ENCODE data around the gene TTC28.

Gene TTC28

DNA sequence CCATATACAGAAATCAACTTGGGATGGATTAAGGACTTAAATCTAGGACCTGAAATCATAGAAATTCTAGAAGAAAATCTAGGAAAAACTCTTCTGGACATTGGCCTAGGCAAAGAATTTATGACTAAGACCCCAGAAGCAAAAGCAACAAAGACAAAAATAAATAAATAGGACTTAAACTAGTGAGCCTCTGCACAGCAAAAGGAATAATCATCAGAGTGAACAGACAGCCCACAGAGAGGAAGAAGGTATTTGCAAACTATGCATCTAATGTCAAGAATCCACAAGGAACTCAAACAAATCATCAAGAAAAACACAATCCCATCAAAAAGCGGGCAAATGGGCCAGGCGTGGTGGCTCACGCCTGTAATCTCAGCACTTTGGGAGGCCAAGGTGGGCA, 32.4 kb downstream of the TTC28 start:
- Histone ChIP-seq H3K4me3 (ENCODE audit: low read depth, low read length) (no peak overlapping the region), H3K4me1 (ENCODE audit: control insufficient read depth, insufficient read depth, low read length) (peaks cover 1% of the 10 kb centered on the region; the same call in 1 of the 2 replicates), H3K9me3 (ENCODE audit: control insufficient read depth, insufficient read depth, low read depth, low read length) (no peaks in the 10 kb centered on the region), H3K36me3 (ENCODE audit: control insufficient read depth in 2 of 2, insufficient read depth in 1 of 2, low read length in 2 of 2) (no peaks in the 10 kb centered on the region), H3K27ac (ENCODE audit: extremely low read depth, low read depth, low read length) (no peak overlapping the region)
- ChIA-PET CTCF (no interaction called here), POLR2A (no interaction called here)
- TF ChIP-seq ZNF596 (tag by site-specific recombination; IDR thresholded peaks at IDR 0.05), result no peak

DNA sequence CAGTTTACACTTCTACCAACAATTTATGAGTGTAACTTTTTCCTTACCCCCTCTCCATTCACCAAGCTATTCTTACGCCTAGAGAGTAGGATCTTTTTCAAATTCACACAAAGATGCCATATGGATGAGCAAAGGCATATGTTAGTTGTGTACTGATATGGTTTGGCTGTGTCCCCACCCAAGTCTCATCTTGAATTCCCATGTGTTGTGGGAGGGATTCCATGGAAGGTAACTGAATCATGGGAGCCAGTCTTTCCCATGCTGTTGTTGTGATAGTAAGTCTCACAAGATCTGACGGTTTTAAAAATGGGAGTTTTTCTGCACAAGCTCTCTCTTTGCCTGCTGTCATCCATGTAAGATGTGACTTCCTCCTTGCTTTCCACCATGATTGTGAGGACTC, 40.3 kb downstream of the TTC28 start:
- ChIA-PET CTCF (no interaction called here), POLR2A (no interaction called here)
- Histone ChIP-seq H3K4me1 (ENCODE audit: control insufficient read depth, insufficient read depth, low read length) (peaks cover 3% of the 10 kb centered on the region; the same call in 1 of the 2 replicates), H3K9me3 (ENCODE audit: control insufficient read depth, insufficient read depth, low read depth, low read length) (no peaks in the 10 kb centered on the region), H3K27ac (ENCODE audit: extremely low read depth, low read depth, low read length) (no peak overlapping the region), H3K36me3 (ENCODE audit: control insufficient read depth in 2 of 2, insufficient read depth in 1 of 2, low read length in 2 of 2) (no peaks in the 10 kb centered on the region; a peak in 1 of 3 replicates), H3K4me3 (ENCODE audit: low read depth, low read length) (no peak overlapping the region)
- TF ChIP-seq KLF10 (tag by site-specific recombination; IDR thresholded peaks at IDR 0.05) (no peak), ZNF211 (tag by site-specific recombination; IDR thresholded peaks at IDR 0.05; ENCODE audit: low read depth) (no peak), BCL11A (tag by site-specific recombination; IDR thresholded peaks at IDR 0.05; ENCODE audit: low read depth) (no peak), ZNF223 (tag by site-specific recombination; IDR thresholded peaks at IDR 0.05) (no peak), ZNF248 (tag by site-specific recombination; IDR thresholded peaks at IDR 0.05) (no peak), ZFP41 (tag by site-specific recombination; IDR thresholded peaks at IDR 0.05; ENCODE audit: borderline replicate concordance) (no peak), ZNF184 (tag by site-specific recombination; IDR thresholded peaks at IDR 0.05) (no peak), ZBTB21 (tag by site-specific recombination; IDR thresholded peaks at IDR 0.05) (no peak), ZNF16 (tag by site-specific recombination; IDR thresholded peaks at IDR 0.05; ENCODE audit: low read depth) (no peak), MYNN (tag by site-specific recombination; IDR thresholded peaks at IDR 0.05; ENCODE audit: borderline replicate concordance) (no peak), ZNF48 (tag by site-specific recombination; IDR thresholded peaks at IDR 0.05) (no peak), YY1 (tag by site-specific recombination; IDR thresholded peaks at IDR 0.05) (no peak), ZNF292 (tag by site-specific recombination; IDR thresholded peaks at IDR 0.05; ENCODE audit: borderline replicate concordance, low read depth) (no peak), ZNF654 (tag by site-specific recombination; IDR thresholded peaks at IDR 0.05; ENCODE audit: low read depth) (no peak), ZNF140 (tag by site-specific recombination; IDR thresholded peaks at IDR 0.05) (no peak)
- TF ChIP-seq, protein P1, sequence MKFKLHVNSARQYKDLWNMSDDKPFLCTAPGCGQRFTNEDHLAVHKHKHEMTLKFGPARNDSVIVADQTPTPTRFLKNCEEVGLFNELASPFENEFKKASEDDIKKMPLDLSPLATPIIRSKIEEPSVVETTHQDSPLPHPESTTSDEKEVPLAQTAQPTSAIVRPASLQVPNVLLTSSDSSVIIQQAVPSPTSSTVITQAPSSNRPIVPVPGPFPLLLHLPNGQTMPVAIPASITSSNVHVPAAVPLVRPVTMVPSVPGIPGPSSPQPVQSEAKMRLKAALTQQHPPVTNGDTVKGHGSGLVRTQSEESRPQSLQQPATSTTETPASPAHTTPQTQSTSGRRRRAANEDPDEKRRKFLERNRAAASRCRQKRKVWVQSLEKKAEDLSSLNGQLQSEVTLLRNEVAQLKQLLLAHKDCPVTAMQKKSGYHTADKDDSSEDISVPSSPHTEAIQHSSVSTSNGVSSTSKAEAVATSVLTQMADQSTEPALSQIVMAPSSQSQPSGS (tag by site-specific recombination; IDR thresholded peaks at IDR 0.05; ENCODE audit: low read depth), result no peak
- TF ChIP-seq, protein P2, sequence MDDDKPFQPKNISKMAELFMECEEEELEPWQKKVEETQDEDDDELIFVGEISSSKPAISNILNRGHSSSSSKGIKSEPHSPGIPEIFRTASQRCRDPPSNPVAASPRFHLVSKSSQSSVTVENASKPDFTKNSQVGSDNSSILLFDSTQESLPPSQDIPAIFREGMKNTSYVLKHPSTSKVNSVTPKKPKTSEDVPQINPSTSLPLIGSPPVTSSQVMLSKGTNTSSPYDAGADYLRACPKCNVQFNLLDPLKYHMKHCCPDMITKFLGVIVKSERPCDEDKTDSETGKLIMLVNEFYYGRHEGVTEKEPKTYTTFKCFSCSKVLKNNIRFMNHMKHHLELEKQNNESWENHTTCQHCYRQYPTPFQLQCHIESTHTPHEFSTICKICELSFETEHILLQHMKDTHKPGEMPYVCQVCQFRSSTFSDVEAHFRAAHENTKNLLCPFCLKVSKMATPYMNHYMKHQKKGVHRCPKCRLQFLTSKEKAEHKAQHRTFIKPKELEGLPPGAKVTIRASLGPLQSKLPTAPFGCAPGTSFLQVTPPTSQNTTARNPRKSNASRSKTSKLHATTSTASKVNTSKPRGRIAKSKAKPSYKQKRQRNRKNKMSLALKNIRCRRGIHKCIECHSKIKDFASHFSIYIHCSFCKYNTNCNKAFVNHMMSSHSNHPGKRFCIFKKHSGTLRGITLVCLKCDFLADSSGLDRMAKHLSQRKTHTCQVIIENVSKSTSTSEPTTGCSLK (tag by site-specific recombination; IDR thresholded peaks at IDR 0.05), result no peak
- TF ChIP-seq, protein P3, sequence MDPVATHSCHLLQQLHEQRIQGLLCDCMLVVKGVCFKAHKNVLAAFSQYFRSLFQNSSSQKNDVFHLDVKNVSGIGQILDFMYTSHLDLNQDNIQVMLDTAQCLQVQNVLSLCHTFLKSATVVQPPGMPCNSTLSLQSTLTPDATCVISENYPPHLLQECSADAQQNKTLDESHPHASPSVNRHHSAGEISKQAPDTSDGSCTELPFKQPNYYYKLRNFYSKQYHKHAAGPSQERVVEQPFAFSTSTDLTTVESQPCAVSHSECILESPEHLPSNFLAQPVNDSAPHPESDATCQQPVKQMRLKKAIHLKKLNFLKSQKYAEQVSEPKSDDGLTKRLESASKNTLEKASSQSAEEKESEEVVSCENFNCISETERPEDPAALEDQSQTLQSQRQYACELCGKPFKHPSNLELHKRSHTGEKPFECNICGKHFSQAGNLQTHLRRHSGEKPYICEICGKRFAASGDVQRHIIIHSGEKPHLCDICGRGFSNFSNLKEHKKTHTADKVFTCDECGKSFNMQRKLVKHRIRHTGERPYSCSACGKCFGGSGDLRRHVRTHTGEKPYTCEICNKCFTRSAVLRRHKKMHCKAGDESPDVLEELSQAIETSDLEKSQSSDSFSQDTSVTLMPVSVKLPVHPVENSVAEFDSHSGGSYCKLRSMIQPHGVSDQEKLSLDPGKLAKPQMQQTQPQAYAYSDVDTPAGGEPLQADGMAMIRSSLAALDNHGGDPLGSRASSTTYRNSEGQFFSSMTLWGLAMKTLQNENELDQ (tag by site-specific recombination; IDR thresholded peaks at IDR 0.05; ENCODE audit: low read depth), result no peak
- TF ChIP-seq, protein P4, sequence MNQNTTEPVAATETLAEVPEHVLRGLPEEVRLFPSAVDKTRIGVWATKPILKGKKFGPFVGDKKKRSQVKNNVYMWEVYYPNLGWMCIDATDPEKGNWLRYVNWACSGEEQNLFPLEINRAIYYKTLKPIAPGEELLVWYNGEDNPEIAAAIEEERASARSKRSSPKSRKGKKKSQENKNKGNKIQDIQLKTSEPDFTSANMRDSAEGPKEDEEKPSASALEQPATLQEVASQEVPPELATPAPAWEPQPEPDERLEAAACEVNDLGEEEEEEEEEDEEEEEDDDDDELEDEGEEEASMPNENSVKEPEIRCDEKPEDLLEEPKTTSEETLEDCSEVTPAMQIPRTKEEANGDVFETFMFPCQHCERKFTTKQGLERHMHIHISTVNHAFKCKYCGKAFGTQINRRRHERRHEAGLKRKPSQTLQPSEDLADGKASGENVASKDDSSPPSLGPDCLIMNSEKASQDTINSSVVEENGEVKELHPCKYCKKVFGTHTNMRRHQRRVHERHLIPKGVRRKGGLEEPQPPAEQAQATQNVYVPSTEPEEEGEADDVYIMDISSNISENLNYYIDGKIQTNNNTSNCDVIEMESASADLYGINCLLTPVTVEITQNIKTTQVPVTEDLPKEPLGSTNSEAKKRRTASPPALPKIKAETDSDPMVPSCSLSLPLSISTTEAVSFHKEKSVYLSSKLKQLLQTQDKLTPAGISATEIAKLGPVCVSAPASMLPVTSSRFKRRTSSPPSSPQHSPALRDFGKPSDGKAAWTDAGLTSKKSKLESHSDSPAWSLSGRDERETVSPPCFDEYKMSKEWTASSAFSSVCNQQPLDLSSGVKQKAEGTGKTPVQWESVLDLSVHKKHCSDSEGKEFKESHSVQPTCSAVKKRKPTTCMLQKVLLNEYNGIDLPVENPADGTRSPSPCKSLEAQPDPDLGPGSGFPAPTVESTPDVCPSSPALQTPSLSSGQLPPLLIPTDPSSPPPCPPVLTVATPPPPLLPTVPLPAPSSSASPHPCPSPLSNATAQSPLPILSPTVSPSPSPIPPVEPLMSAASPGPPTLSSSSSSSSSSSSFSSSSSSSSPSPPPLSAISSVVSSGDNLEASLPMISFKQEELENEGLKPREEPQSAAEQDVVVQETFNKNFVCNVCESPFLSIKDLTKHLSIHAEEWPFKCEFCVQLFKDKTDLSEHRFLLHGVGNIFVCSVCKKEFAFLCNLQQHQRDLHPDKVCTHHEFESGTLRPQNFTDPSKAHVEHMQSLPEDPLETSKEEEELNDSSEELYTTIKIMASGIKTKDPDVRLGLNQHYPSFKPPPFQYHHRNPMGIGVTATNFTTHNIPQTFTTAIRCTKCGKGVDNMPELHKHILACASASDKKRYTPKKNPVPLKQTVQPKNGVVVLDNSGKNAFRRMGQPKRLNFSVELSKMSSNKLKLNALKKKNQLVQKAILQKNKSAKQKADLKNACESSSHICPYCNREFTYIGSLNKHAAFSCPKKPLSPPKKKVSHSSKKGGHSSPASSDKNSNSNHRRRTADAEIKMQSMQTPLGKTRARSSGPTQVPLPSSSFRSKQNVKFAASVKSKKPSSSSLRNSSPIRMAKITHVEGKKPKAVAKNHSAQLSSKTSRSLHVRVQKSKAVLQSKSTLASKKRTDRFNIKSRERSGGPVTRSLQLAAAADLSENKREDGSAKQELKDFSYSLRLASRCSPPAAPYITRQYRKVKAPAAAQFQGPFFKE (tag by site-specific recombination; IDR thresholded peaks at IDR 0.05; ENCODE audit: borderline replicate concordance), result no peak
- TF ChIP-seq, protein P5, sequence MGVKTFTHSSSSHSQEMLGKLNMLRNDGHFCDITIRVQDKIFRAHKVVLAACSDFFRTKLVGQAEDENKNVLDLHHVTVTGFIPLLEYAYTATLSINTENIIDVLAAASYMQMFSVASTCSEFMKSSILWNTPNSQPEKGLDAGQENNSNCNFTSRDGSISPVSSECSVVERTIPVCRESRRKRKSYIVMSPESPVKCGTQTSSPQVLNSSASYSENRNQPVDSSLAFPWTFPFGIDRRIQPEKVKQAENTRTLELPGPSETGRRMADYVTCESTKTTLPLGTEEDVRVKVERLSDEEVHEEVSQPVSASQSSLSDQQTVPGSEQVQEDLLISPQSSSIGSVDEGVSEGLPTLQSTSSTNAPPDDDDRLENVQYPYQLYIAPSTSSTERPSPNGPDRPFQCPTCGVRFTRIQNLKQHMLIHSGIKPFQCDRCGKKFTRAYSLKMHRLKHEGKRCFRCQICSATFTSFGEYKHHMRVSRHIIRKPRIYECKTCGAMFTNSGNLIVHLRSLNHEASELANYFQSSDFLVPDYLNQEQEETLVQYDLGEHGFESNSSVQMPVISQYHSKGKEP (tag by site-specific recombination; IDR thresholded peaks at IDR 0.05), result no peak

Data from HEK293 (cell line).